BLaER1 (cell line): ENCODE measurements around the gene LPCAT2.

Experiments used
- H3K27ac ChIP-seq: shearing (Covaris generic); formaldehyde crosslinking; 2 replicates; pipeline ENCODE4 v1.8.1; 2022
- H3K27me3 ChIP-seq: shearing (Covaris generic); formaldehyde crosslinking; 2 replicates; pipeline ENCODE4 v1.8.1; 2022
- H3K36me3 ChIP-seq: shearing (Covaris generic); formaldehyde crosslinking; 2 replicates; pipeline ENCODE4 v1.8.1; 2022
- H3K4me1 ChIP-seq: shearing (Covaris generic); formaldehyde crosslinking; 2 replicates; pipeline ENCODE4 v1.8.1; 2022
- H3K4me2 ChIP-seq: shearing (Covaris generic); formaldehyde crosslinking; 2 replicates; pipeline ENCODE4 v1.8.1; 2022
- H3K4me3 ChIP-seq: shearing (Covaris generic); formaldehyde crosslinking; 2 replicates; pipeline ENCODE4 v1.8.1; 2022
- H3K9ac ChIP-seq: shearing (Covaris generic); formaldehyde crosslinking; 2 replicates; pipeline ENCODE4 v1.8.1; 2022
- H3K9me3 ChIP-seq: shearing (Covaris generic); formaldehyde crosslinking; 2 replicates; pipeline ENCODE4 v1.8.1; 2022
- H4K20me1 ChIP-seq: shearing (Covaris generic); formaldehyde crosslinking; 2 replicates; pipeline ENCODE4 v1.8.1; 2022
- Cebpa-rat ChIP-seq: shearing (Covaris generic); IDR thresholded peaks from 2 replicates; pipeline ENCODE4 v1.8.1; 2022

LPCAT2 gene

DNA sequence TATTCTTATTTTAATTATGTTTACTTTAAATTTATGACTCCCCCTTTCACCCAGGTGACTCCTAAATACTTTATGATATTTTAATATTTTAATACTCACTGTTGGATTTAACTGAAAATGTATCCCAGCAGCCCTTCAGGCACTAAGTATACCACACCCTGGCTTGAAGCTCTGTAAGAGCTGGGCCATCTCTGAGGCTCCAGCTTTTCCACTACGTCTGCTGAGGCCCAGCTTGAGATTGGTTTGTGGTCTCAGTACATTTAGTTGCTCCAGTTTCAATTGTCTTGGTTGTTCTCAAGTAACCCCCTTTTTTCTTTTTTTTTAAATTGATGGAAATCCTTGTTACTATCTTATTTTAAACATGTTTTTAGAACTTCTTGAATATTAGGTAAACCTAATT lies 30.6 kb downstream of the LPCAT2 start:
- Histone ChIP-seq H3K4me1 (peaks cover 12% of the 10 kb centered on the region), H3K9ac (no peak overlapping the region), H4K20me1 (no peaks in the 10 kb centered on the region), H3K27me3 (no peaks in the 10 kb centered on the region), H3K4me3 (no peak overlapping the region), H3K36me3 (no peaks in the 10 kb centered on the region), H3K9me3 (no peaks in the 10 kb centered on the region), H3K27ac (no peak overlapping the region), H3K4me2 (no peak overlapping the region)
- TF ChIP-seq Cebpa-rat, result no peak

DNA sequence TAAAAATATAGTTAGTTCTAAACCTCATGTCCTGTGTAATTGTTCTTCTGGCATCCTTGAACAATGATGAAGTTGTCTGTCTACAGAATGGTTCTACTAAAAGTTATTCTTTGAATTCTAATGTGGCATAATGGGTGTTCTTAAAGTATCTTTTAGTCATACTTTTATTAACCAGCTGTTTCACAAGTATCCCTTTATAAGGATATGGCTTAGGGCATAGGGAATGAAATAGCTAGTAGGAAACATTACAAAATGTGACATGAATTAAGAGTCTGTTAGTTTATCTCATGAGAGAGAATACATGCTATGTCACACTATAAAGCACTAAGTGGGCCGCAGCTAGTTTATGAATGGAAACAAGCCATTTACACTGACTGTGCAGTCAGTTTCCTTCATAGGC lies 31.3 kb downstream of the LPCAT2 start:
- Histone ChIP-seq H3K4me3 (no peak overlapping the region), H3K9ac (no peak overlapping the region), H3K4me1 (peaks cover 12% of the 10 kb centered on the region), H3K9me3 (no peaks in the 10 kb centered on the region), H3K27me3 (no peaks in the 10 kb centered on the region), H3K36me3 (no peaks in the 10 kb centered on the region), H4K20me1 (no peaks in the 10 kb centered on the region), H3K27ac (no peak overlapping the region), H3K4me2 (no peak overlapping the region)
- no peak for TF ChIP-seq Cebpa-rat

DNA sequence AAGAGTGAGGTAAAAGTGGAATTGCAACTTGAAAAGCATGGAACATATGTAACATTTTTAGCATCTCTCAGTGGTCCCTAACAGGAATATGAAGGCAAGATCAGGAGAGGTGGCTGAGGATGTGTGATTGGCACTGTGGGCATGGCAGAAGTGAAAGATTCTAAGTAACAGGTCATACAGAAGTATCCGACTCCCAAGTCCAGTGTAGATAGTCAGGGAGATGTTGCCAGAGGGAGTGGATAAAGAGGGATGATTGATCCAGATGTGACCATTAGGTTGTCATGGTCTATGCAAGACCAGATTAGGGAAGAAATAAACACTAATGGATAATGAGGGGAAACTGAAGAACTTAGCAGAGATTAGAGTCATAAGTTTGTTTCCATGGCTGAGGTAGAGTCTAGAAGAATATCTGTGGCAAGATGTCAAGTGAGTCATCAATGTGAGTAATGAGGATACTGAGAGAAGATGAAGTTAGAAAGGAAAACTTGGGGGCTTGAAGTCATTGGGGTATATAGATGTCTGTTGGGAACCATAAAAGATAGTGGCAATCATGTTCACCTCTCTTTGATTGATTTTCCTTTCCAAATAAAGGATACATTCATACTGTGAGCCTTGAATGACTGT lies 33.7 kb downstream of the LPCAT2 start:
- no peak overlapping the region for H3K4me3 ChIP-seq
- H3K9me3 ChIP-seq, result no peaks in the 10 kb centered on the region
- no peak overlapping the region for H3K27ac ChIP-seq
- H3K9ac ChIP-seq, result no peak overlapping the region
- peaks cover under 1% of the 10 kb centered on the region; the same call in 1 of the 2 replicates for H3K4me1 ChIP-seq
- no peaks in the 10 kb centered on the region for H3K27me3 ChIP-seq
- no peaks in the 10 kb centered on the region for H4K20me1 ChIP-seq
- no peak overlapping the region for H3K4me2 ChIP-seq
- no peak for TF ChIP-seq Cebpa-rat
- H3K36me3 ChIP-seq, result no peaks in the 10 kb centered on the region

DNA sequence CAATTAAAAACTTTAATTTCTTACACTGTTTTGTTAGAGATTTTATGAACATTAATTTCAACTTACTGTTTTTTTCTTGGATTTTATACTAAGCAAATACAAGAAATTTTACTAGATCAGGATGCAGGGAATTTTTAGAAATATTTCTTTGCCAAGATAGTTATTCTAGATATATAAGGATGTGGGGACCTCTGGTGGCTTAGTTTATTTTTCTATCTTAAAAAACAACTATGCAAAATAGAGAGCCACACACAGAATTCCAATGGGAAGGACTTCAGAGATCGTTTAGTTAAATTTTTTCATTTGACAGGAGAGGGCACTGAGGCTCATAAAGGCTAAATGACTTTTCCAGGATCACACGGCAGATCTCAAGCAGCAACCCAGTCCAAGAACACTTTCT lies 34.6 kb downstream of the LPCAT2 start:
- Histone ChIP-seq H3K27me3 (no peaks in the 10 kb centered on the region), H3K27ac (no peak overlapping the region), H3K9me3 (no peaks in the 10 kb centered on the region), H3K4me2 (no peak overlapping the region), H3K9ac (no peak overlapping the region), H3K4me3 (no peak overlapping the region), H3K4me1 (no peaks in the 10 kb centered on the region), H4K20me1 (no peaks in the 10 kb centered on the region), H3K36me3 (no peaks in the 10 kb centered on the region)
- TF ChIP-seq Cebpa-rat, result no peak

DNA sequence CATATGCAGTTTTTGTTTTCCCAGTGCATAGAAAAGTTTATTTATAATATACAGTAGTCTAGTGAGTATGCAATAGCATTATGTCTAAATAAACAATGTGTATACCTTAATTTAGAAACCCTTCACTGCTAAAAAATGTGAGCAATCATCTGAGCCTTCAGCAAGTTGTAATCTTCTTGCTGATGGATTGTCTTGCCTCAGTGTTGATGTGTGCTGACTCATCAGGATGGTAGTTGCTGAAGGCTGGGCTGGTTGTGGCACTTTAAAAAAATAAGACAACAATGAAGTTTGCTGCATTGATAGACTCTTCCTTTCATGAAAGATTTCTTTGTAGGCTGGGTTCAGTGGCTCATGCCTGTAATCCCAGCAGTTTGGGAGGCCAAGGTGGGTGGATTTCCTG lies 43.7 kb downstream of the LPCAT2 start:
- Histone ChIP-seq H3K27me3 (no peaks in the 10 kb centered on the region; the same call in 1 of the 2 replicates), H3K4me2 (no peak overlapping the region), H3K27ac (no peak overlapping the region), H3K36me3 (no peaks in the 10 kb centered on the region), H3K9ac (no peak overlapping the region), H4K20me1 (no peaks in the 10 kb centered on the region), H3K4me3 (no peak overlapping the region), H3K4me1 (no peaks in the 10 kb centered on the region), H3K9me3 (peaks cover 15% of the 10 kb centered on the region)
- no peak for TF ChIP-seq Cebpa-rat

DNA sequence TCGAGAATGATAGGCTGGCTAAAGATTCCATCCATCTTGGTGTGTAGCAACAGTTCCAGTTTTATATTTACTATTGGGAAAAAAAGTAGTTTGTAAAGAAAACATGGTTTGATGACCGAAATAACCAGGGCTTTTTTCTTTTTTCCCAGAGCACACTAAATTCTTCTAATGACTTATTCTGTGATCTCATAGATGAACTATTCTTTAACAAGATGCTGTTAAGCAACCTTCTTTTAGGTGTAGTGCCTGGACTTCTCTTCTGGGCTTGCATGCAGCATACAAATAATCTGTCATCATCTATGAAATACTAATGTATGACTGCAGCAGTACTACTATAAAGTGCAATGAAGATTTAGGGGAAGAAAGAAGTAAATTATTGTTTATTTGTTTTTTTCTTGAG lies 46.6 kb downstream of the LPCAT2 start:
- TF ChIP-seq Cebpa-rat, result no peak
- no peak overlapping the region for H3K4me3 ChIP-seq
- no peaks in the 10 kb centered on the region for H4K20me1 ChIP-seq
- H3K9me3 ChIP-seq, result peaks cover 15% of the 10 kb centered on the region
- H3K27ac ChIP-seq, result no peak overlapping the region
- H3K4me2 ChIP-seq, result no peak overlapping the region
- H3K27me3 ChIP-seq, result no peaks in the 10 kb centered on the region
- H3K9ac ChIP-seq, result no peak overlapping the region
- no peaks in the 10 kb centered on the region for H3K36me3 ChIP-seq
- no peaks in the 10 kb centered on the region for H3K4me1 ChIP-seq

DNA sequence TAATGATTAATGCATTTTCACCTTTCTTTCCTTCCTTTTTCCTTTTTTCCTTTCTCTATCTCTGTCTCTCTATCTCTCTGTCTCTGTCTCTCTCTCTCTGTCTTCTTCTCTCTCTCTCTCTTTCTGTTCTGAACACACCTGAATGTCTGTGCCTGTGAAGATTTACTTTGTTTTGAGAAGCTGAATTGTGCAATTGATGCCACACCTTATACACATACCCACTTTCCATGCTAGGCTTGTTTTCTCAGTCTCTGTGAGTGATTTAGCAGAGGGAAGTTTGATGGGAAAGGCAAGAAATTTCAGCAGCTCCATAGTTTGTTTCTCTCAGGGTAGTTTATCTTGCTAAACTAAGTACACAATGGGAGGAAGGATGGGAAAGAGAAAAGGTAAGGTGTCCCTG lies 48.3 kb downstream of the LPCAT2 start:
- H3K4me2 ChIP-seq, result no peak overlapping the region
- H3K4me3 ChIP-seq, result no peak overlapping the region
- H4K20me1 ChIP-seq, result no peaks in the 10 kb centered on the region
- no peak for TF ChIP-seq Cebpa-rat
- H3K27me3 ChIP-seq, result no peaks in the 10 kb centered on the region
- no peak overlapping the region for H3K27ac ChIP-seq
- H3K4me1 ChIP-seq, result no peaks in the 10 kb centered on the region
- H3K36me3 ChIP-seq, result no peaks in the 10 kb centered on the region
- peaks cover 15% of the 10 kb centered on the region for H3K9me3 ChIP-seq
- no peak overlapping the region for H3K9ac ChIP-seq

DNA sequence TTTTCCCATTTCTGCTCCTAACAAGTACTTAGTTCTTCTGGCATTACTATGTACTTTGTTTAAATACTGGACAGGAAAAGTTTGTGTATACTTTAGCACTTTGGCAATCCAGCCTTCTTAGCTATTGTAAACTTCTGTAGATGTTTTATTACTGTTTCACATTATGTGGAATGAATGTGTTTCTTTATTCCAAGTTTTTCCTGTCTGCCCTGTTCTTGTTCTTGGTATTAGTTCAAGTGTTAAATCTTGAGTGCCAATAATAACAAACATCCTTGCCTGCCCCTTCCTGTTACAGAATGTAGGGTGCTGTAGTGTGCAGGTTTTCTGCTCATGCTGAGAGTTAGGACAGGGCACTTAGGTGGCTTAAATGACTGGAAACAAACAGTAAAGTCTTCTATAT lies 50.4 kb downstream of the LPCAT2 start:
- Histone ChIP-seq H3K27ac (no peak overlapping the region), H3K27me3 (no peaks in the 10 kb centered on the region), H3K36me3 (no peaks in the 10 kb centered on the region), H3K9me3 (peaks cover 5% of the 10 kb centered on the region), H4K20me1 (no peaks in the 10 kb centered on the region), H3K4me2 (no peak overlapping the region), H3K4me1 (no peaks in the 10 kb centered on the region), H3K9ac (no peak overlapping the region), H3K4me3 (no peak overlapping the region)
- no peak for TF ChIP-seq Cebpa-rat

DNA sequence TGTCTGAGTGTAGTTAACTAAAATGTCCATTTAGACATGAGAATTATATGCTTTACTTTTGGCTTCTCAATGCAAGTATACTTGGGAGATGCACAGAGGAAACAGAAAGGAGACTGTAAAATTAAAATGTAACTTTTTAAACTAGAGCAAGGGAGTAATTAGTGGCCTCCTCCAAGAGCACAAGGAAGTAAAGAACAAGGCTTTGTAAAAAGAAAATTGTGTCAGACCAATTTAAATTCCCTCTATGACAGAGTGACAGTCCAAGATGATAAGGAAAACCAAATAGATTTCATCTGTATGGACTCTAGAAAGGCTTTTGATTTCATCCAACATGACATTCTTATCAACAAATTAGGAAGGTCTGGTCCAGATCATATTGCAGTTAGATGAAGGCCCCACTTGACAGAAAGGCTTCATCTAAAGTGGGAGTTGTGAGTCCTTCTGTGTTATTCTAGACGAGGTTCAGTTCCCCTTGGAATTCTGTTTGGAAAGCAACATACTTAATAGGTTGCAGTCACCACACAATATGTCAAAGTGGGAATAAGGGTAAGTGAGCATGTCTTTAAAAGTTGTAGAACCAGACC lies 51.2 kb downstream of the LPCAT2 start:
- Histone ChIP-seq H3K27ac (no peak overlapping the region), H4K20me1 (no peaks in the 10 kb centered on the region), H3K36me3 (no peaks in the 10 kb centered on the region), H3K4me1 (no peaks in the 10 kb centered on the region), H3K27me3 (no peaks in the 10 kb centered on the region), H3K9ac (no peak overlapping the region), H3K9me3 (no peaks in the 10 kb centered on the region), H3K4me3 (no peak overlapping the region), H3K4me2 (no peak overlapping the region)
- no peak for TF ChIP-seq Cebpa-rat

DNA sequence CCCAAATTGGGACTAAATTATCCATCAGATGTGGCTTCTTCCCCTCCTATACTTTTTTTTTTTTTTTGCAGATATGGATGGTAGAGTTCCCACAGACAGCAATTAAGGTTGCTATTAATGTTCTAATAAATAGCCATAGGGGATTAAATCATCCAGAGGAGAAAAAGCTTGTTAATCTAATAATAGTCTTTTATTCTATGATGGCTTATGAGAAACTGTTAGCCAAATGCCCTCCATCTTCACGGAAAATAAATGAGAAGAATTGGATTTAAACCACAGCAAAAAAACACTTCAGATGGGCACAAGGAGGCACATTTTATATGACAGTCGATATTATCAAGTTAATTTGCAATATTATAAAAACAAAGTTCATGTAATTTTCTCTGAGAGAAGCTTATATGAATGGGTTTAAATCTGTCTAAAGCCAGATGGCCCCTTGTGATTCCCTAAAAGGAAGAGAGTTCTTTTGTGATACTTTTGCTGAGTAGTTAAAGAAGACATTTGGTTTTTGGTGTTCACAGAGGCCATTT lies 52.5 kb downstream of the LPCAT2 start:
- H3K4me3 ChIP-seq, result no peak overlapping the region

More for the DNA sequence above, 52.5 kb downstream of the LPCAT2 start:
- Histone ChIP-seq H3K27ac (no peak overlapping the region), H4K20me1 (no peaks in the 10 kb centered on the region), H3K27me3 (no peaks in the 10 kb centered on the region), H3K4me2 (no peak overlapping the region), H3K9me3 (no peaks in the 10 kb centered on the region), H3K4me1 (no peaks in the 10 kb centered on the region), H3K36me3 (no peaks in the 10 kb centered on the region), H3K9ac (no peak overlapping the region)
- no peak for TF ChIP-seq Cebpa-rat
